NCI-H524 (cell line): ENCODE data around the gene FNDC10.
A peak's percentile ranks its signal among the peaks of the same experiment; 100 is the strongest.
"Not testable (repeated sequence)": the region's sequence is repeated elsewhere in the genome, so short reads cannot be mapped to it uniquely, and the experiment has no call there.

Source experiments
- DNase-seq, 2 experiments: peaks; one replicate each; lab custom pipeline; 2025; lab: John Stamatoyannopoulos, UW

Gene FNDC10

DNA sequence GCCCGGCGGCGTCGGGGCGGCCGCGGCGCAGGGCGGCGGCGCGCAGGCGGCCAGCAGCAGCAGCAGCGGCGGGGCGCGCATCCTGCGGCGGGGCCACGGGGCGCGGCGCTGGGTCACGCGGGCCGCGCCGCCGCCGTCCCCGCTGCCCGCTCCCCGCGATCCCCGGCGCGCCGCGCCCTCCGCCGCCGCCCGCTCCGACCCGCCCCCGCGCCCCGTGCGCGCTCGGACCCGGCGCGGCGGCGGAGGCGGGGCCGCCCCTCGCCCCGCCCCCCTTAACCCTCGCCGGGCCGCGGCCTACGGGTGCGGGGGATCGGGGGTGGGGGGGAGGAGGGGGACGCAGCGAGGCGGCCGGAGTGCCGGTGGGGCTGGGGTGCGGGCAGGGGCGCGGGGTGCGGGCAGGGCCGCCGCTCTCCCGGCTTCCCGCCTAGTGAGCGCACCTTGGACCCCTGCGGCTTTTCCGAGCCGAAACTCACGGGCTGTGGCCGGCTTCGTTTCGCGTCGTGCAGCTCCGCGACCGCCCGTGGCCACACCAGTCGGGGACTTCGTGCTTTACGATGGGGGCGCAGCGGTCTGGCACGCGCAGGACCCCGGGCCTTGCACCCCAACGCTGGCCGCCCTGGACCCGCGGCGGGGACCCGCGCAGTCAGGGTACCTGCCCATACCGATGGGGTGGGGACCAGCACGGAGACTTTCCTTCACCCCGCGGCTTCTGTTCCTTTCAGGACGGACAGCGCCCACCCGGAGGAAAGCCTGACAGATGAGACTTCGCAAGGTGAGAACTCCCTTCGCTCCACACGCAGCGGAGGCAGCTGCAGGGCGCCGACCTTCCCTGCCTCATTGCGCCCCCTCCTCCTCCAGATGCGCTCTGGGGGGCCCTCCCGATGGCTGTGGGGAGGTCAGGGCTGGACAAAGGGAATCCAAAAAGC is at the start of gene FNDC10:
FNDC10 (minus strand) TSS at position 201 of the 926 bp plus-strand sequence; CDS start at position 81, 120 bp downstream.
- no peak for DNase-seq

DNA sequence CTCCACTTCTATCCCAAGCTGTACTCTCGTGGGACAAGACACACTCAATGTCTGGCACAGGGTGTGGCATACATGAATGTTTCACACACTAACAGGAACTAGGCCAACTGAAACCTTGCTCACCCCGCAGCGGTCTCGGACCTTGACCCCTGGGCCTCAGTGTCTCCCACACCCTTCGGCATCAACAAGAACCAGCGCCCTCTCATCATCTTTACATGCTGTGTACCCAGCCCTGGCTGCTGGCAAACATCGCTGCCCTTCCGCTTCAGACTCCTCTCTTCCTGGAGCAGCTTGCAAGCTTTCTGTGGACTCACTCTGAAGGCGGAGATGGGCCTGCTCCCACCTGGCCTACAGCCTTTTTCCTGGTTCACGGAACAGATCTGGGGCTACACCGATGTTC is 48.3 kb upstream of the FNDC10 start:
- DNase-seq, result not testable (repeated sequence)

DNA sequence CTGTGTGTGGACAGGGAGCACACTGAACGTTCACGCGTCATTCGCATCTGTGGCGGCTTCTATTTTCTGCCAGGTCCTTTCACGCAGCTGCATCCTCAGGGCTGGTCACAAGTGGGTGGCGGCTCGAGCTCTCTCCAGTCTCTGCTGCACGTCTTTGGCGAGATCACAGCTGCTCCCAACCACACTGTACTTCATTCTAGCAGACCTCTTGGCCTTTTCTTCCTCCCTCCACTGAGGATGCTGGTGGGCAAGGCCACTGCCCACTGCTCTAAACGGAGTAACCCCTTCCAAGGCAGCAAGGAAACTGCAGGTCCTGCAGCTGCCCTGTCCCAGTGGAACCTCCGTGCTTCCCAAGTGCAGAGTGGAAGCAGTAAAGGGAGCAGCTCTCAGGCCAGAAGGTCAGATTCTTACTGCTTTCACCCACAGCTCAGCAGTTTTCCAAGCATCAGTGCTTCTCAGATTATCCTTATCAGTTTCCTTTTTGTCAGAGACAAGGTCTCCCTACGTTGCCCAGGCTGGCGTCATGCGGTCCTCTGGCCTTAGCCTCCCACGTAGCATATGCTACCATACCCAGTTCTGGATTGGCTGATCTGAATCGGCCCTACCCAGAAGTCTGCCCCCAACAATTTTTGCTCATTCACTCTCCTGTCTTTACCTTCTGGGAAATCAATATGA is 47.8 kb upstream of the FNDC10 start:
- DNase-seq, result not testable (repeated sequence)

DNA sequence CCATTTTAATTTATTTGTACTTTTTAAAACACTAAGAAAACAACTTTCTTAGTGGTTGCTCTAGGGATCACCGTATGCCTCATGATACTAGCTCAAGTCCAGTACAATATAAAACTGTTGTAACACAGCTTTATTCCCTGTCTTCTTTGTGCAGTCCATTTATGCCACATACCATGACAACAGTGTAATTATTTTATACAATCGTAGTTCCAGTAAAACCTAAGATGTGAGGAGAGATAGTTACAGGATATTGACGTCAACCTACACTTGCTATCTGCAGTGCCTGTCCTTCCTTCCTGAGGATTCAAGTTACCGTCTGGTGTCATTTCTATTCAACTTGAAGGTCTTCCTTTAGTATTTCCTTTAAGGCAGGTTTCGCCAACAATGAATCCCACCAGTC is 46.4 kb upstream of the FNDC10 start:
- DNase-seq, result not testable (repeated sequence)

DNA sequence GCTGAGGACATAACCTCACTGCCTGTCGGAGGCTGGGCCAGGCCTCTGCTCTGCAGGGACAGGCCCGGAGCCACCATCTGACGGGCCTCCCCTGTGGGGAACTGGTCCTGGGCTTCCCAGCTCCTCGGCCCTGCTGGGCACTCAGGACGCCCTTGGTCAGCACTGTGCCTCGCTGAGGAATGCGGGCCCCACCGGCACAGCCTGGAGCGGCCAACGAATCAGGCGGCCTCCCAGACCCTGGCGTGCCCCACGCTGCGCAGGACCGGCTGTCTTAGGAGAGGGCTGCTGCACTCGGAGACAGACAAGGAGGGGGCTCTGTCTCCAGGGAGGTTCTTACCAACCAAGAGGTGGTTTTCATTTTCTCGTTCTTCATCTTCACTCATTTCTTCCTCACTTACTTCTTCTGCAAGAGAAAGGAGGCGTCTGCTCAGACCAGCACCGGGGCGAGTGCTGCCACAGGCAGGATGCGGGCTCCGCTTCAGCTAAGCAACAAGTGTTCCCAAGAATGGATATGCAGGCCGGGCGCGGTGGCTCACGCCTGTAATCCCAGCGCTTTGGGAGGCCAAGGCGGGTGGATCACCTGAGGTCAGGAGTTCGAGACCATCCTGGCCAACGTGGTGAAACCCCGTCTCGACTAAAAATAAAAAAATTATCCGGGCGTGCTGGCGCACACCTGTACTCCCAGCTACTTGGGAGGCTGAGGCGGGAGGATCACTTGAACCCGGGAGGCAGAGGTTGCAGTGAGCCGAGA is 41.0 kb upstream of the FNDC10 start:
- DNase-seq, result not testable (repeated sequence)

DNA sequence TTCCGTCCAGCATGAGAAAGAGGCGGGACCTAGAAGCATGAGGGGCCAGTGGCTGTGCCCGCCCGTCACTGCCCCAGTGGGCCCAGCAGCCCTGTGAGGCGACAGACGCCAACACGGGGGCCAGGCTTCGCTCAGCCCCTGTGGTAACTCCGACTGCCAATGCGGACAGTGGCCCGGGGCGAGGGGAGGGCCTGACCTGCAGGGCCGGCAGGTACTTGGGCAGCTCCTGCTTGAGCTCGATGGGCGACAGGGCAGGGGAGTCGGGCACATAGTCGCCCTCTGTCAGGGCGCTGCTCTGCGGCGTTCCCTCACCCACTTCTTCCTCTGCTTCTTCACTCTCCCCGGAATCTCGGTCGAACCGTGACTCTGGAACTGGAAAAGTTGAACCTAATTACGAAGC is 40.1 kb upstream of the FNDC10 start:
- not testable (repeated sequence) for DNase-seq

DNA sequence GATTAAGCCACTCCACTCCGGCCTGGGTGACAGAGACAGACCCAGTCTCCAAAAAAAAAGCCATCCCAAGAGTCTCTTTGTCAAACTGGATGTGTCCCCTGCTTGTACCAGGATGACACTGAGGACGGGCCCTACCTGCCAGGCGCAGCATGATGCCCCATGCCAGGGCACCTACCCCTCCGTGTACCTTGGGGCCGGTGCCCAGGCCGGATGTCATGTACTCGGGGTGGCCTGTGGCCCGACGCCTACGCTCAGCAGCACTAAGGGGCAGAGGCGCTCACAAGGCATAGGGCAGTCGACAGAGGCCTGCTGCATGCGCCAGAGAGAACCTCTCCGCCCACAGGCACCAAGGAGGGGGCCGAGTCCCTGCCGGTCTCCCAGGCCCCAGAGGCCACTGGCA is 39.4 kb upstream of the FNDC10 start:
- not testable (repeated sequence) for DNase-seq

DNA sequence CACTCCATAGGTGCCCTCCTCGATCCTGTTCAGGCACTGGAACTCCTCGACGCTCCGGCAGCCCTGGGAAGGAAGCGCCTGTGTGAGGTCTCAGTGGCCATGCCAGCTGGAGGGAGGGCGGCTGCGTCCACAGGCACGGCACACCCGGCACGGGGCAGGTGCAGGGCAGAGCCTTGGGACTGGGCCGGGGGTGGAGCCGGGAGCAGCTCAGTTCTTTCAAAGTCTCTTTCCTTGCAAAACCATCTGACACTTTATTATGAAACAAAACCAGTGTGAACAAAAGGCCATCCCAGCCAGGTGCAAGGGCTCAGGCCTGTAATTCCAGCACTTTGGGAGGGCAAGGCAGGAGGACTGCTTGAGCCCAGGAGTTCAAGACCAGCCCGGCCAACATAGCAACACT is 38.6 kb upstream of the FNDC10 start:
- not testable (repeated sequence) for DNase-seq

DNA sequence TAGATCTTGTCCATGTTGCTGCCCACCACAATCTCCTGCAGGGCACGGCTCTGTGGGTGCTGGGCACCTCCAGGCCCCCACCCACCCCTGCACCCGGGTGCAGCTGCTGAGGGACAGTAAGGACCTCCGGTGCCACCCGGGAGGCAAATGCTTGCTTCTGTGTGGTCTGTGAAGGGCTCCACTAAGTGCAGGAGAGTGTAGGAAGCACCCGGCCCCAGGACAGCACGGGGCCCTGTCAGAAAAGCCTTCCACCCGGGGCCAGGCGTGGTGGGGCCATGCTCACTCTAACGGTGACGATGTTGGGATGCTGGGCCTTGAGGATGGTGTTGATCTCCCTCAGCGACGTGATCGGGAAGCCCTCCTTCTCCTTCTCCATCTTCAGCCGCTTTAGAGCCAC is 37.5 kb upstream of the FNDC10 start:
- not testable (repeated sequence) for DNase-seq

DNA sequence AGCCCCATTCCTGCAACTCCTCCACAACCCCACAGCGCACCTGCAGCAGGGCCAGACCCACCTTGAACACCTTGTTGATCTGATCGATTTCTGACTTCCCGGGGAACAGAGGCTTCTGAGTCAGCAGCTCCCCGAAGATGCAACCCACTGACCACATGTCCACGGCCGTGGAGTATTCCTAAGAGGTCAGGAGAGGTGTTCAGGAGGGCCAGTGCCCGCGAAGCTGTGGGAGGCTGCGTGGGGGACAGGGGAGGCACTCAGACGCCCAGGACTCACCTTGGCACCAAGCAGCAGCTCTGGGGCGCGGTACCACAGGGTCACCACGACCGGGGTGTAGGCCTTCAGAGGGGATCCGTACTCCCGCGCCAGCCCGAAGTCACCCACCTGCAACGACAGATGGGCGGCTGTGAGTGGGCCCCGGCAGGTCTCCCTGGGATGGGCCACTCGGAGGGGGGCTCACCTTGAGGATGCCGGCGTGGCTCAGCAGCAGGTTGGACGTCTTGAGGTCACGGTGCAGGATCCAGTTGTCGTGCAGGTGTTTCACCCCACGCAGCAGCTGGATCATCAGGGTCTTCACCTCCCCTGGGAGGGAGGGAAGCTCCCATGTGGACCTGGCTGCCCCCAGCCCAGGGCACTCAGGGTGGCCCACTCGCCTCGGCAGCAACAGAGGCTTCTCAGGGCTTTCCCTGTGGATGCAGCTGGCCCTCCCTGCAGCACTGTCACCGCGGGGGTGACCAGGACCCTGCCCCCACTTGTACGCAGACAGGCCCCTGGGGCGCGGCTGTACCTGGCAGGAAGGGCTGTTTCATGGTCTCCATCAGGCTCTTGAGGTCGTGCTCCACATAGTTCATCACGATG is 36.9 kb upstream of the FNDC10 start:
- DNase-seq, result not testable (repeated sequence)

DNA sequence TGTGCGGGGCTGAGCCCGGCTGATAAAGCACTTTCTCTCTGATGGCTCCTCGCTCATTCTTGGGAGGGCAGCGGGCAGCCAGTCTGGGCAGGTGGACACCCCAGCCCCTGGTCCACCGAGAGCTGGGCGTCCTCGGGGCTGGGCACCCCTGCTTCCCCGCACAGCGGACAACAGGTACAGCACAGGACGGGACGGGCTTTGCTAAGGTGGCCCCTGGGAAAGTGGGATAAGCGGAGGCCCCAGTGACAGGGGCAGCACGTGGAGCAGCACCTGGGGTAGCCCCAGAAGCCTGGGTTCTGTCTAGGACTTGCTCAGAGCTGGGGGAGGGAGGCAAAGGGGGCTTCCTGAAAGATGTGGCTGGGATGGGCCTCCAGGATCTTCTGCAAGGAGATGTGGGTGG is 34.7 kb upstream of the FNDC10 start:
- not testable (repeated sequence) for DNase-seq

DNA sequence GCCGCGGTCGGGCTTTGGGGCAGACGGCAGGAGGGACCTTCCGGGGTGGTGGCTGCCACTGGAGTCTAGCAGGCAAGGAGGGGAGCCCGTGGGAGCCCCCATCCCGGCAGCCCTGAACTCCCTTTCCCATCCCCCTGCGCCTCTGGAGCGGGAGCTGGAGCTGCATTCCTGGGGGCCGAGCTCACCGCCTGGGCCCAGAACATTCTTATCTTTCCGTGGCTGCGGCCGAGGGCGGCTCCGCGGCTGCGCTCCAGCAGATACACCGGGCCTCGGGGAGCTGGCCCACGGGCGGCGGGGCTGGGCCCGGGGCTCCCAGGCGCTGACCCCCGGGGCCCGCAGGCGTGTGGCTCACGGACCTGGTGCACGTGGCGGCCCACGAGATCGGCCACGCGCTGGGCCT is 33.5 kb upstream of the FNDC10 start:
- DNase-seq, result not testable (repeated sequence)

DNA sequence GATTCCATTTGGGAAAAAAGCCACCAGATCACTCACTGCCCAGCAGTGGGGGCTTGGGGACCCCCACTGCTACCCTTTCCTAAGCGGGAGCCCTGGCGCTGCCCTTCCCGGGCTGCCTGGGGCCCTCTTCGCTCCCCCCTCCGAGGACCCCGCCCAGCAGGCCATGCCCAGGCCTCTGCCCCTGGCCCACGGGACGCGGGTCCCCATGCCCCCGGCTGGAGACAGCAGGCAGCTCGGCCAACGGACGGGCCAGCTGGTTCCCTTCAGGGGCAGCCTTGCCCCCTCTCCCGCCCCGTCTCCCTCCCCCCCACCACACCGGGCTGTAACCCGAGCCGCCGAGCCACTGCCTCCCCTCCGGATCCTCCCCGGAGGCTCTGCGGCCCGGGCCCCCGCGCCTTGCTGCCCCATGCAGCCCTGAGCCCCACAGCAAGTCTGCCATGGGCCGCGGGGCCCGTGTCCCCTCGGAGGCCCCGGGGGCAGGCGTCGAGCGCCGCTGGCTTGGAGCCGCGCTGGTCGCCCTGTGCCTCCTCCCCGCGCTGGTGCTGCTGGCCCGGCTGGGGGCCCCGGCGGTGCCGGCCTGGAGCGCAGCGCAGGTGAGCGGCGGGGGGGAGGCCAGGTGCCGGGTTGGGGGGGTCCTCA is 32.0 kb upstream of the FNDC10 start, which contains the start of gene MMP23B:
MMP23B (plus strand) TSS at position 392 of the 639 bp plus-strand sequence; CDS start at position 438, 46 bp downstream.
- DNase-seq, result peak in 1 of 2 experiments; percentile 30

DNA sequence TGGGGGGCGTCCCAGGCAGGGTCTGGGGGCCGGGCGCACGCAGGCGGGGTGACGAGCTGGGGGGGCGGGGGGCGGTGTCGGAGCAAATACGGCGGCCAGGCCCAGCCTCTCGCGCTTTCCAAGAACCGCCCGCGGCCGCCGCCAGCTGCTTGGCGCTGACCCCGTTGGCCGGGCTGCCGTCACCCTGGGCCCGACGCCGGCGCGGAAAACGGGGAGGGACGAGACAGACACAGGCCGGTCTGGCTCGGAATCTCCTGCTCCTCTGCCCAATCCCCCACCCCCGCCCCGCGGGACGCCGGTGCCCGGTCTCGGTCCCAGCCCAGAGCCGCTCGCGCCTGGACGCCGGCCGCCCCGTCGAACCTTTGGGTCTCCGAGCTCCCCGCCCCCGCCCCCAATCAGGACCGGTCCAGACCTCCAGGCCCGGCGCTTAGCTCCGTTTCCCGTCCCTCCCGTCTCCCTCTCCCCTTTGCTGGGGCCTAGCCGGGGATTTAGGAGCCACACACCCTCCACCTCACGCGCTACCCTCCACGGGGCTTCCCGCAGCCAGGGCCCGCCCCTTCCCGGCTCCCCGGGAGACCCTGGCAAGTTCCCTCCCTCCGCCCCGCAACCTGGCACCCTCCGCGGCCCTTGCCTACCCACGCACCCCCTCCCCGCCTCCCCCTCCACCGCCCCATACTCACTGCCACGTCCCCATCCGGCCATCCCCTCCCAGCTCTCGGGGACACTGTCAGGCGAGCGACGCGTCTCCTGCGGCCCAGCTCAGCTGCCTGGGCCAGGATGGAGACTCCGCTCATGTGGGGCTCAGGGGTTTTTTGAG is 31.2 kb upstream of the FNDC10 start:
- no peak for DNase-seq

DNA sequence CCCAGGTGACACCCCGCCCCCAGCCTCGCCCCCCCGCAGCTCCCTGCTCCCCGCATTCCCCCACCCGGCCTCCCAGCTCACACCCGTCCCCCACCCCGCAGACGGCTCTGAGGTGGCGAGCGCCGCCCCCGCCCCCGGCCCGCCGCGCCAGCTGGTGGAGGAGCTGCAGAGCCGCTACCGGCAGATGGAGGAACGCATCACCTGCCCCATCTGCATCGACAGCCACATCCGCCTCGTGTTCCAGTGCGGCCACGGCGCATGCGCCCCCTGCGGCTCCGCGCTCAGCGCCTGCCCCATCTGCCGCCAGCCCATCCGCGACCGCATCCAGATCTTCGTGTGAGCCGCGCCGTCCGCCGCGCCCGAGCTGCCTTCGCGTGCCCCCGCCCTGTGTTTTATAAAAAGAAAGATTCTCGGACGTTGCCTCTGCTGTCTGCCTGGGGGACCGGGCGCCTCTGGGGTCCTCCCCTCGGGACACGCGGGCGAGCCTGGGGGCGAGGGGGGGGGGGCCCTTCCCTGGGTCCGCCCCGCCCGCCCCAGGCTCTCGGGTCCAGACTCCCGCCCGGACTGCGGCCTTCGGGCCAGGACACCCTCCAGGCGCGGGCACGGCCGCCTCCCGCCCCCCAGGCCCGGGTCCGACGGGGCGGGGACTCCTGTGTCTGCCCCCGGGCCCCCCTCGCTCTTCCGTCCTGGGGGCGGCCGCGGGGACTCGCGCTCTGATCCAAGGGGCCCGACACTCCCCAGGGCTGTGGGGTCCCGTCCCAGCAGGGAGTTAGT is 30.4 kb upstream of the FNDC10 start:
- DNase-seq, result peak; percentile 80 to 93

DNA sequence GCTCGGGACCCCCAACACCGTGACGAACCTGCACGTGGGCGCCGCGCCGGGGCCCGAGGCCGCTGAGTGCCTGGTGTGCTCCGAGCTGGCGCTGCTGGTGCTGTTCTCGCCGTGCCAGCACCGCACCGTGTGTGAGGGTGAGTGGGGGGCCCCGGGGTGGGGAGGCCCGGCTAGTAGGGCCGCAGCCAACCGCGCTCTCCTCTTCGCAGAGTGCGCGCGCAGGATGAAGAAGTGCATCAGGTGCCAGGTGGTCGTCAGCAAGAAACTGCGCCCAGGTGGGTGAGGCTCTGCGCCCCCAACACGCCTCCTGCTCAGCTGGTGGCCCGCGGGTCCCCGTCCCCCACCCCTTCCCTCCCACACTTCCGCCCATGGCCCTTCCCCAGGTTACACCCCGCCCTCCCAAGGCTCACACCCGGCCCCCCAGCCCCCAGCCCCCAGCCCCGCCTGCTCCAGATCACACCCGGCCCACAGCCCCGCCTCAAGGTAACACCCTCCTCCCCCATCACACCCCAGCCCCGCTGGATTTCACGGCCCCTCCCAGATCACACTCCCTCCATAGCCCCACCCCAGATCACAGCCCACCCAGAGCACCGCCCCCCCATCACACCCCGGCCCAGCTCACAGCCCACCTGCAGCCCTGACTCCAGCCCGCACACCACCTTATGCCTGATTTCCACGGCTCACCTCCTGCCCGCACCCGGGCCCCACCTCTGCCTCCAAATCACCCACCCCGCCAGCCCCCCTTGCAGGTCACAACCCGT is 29.7 kb upstream of the FNDC10 start:
- no peak for DNase-seq

DNA sequence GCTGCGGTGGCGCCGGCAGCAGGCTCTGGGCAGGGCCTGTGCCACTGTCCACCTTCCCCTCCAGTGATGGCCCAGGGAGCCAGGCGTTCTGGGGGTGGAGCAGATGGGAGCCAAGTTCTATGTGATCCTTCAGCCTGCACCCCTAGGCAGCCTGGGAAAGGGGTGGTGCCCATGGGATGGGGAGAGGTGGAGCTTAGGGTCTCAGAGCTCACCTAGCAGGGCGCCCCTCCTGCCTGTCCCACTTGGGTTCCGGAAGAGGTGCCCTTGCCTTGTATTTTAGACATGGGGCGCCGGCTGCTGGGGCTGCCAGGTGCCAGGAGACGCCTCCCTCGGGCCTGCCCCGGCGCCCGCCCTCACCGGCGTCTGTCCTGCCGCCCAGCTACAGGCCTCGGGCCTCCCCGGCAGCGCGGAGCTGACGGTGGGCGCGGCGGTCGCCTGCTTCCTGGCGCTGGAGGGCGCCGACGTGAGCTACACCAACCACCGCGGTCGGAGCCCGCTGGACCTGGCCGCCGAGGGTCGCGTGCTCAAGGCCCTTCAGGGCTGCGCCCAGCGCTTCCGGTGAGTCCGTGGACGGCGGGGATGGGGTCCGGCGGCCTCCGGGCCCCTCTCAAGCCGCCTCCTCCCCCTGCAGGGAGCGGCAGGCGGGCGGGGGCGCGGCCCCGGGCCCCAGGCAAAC is 29.0 kb upstream of the FNDC10 start:
- DNase-seq, result no peak
